HG02759 (cell line): Measurements from ENCODE around the gene SLC12A3.

Source experiments
- ATAC-seq: cut with Tn5 transposase; IDR thresholded peaks from one replicate; pipeline ENCODE4 v1.9.1; 2021; ENCODE audit warnings: mild to moderate bottlenecking, moderate library complexity; ENCODE audit not compliant: unreplicated experiment

SLC12A3 gene

GRCh38 chr16:56941092-56941491 is 76.1 kb downstream of the SLC12A3 start:
- no peak for ATAC-seq

GRCh38 chr16:56941856-56942331 is 76.9 kb downstream of the SLC12A3 start:
- no peak for ATAC-seq

- no peak for ATAC-seq
Measured at GRCh38 chr16:56943761-56944375, 78.9 kb downstream of the SLC12A3 start.

DNA sequence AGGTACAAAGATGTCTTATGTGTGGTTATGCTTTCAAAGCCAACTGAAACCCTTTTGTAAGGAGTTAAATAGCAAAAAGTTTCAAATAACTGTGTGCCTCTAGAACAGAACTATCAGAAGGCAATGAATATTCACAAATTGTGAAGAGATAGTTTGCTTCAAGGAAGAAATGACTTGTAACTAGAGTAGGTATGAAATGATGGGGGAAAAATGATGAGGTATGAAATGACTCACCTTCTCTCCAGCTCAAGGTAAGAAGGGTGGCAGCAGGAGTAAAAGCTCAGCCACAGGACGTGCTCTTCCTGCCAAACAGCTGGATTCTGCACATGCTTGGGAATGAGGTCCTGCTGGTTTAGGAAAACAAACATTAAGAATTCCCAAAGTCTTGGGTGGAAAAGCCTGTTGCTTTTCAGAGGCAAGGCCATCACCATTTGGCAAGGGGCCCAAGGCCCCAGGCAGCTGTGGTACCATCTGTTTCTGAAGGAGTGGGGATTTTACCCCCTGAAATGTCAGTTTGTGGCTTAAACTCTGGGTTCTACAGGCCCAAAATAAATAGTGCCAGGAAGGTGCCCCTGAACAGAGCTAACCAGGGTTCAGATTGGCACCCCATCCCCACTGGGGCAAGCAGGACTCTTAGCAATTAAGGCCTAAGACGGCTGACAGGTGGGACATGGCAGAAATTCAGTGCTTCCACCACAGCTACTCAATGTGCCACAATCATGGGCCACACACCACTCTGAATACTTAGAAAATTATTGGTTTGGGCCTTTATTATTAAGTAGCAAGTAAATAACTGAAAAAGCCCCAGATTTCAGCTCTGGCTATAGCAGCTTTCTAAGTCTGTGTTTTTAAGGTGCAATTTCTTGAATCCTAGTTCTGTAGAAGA is 80.2 kb downstream of the SLC12A3 start:
- ATAC-seq, result peak; percentile 49

- no peak for ATAC-seq
Measured at GRCh38 chr16:56945847-56946527, 81.0 kb downstream of the SLC12A3 start.

DNA sequence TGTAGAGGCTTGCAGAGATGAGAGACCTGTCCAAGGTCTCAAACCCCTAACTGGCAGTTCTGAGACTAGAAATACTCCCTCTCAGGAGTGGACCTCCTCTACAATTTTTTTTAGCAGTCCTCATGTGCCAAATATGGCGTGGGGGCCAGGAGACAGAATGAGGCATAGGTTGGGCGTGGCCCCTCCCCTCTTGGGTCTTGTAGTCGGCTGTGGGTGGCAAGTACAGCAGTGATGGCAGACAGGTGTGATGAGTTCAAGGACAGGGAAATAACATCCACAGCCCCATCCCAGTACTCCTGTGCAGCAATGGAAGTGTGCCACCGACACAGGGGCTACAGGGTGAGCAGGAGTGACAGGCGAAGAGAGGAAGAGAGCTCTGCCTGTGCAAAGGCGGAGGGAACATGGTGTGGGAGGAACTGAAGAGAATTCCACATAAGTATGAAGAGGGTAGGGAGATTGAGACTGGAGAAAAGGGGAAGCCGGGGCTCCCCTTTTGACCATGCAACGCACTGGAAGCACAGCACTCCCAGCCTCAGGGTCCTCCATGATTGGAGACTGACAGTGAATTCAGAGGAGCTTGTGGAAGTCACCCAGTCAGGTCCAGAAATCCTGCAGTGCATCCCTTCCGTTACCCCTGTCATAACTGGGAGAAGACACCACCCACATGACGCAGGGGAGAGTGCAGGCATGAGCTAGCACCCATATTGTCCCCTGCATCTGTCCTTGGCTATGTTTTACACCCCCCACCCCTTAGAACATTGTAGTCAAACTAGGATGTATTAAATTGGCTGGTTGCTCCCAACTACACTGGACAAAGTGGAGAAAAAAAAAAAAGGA is 82.0 kb downstream of the SLC12A3 start:
- no peak for ATAC-seq

DNA sequence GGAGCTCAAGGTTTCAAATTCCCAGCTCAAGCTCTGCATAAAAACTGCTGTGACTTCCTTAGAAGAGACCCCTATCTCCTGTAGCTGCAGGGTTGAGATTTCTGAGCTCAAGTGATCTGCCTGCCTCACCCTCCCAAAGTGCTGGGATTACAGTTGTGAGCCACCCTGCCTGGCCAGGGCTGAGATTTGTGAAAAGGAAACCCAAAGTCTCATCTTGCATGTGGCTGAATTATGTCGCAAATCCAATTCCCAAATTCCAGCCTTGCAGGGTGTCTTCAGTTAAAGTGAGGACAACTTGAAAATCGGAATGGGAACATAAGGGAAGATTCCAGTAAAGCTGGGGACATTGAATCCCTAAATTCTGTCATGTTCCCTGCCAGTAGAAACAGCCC is 82.6 kb downstream of the SLC12A3 start:
- no peak for ATAC-seq

GRCh38 chr16:56948234-56948633 is 83.2 kb downstream of the SLC12A3 start:
- ATAC-seq, result no peak

DNA sequence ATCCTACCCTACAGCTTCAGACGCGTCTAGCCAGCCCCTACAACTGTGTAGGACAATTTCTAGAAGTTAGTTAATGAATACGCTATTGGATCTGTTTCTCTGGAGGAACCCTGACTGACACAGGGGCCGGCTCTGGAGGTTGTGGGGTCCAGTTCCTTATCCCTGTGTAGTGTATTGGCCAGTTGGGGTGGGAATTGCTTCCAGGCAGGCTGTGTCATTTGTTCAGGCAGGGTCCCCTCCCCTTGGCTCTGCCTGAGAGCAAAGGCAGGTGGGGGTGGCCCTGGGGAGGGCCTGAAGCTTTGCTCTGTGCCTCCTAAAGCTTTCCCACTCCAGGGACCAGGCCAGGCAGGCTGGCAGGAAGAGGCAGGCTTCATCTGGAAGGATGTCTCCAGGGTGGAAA is 85.0 kb downstream of the SLC12A3 start:
- no peak for ATAC-seq

DNA sequence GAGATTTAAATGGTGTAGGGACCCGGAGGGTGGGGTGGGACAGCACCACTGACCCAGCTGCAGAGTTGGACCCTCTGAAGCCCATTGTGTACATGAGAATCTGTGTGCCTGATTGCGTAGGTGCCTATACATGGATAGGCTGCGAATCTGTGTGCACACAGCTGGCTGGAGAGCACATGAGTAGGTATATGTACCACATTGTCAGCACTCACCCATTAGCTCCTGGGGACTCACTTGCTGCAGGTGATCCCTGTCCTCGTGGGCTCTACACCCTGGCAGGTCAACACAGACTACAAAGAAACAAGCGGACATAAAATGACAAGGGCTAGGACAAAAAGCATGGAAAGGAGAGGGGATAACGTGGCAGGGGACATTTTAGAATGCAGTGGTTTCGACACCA is 85.4 kb downstream of the SLC12A3 start:
- ATAC-seq, result no peak

DNA sequence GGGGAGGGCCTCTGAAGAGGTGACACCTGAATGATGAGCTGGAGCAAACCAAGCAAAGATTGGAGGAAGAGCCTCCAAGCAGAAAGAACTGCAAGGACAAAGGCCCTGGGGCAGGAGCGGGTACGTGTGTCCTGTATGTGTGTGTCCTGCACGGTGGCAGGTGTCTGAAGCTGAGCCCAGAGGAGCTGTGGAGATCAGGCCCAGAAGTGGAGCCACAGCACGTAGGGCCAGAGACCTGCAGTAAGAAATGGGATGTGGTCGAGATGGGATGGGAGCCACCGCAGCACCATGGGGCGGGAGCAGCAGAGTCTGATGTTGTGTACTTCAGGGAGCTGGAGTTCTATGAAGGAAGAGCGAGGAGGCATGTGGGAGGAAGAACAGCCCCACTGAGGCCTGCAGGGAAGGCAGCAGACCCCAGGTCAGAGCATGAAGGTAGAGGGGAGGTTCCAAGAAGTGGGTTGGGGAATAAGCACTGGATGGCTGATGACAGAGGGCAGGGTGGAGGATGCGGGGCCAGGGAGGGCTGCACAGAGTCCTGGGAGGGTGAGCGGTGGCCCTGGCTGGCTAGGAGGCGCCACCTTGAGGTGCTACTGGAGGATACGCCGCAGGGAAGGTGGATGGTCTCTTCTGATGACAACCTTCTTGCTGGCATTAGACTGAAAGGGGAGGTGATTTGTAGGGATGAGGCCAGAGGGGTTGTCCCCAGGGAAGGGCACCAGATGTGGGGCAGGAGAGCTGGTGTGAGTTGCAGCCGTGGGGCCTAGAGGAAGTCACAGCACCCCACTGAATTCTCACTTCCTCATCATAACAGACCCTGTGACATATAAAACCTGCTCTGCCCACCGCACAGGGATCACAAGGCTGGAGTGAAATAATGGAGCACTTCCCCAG is 86.1 kb downstream of the SLC12A3 start:
- ATAC-seq, result peak; percentile 71

- ATAC-seq, result no peak
Measured at GRCh38 chr16:56953006-56953405, 88.0 kb downstream of the SLC12A3 start.

DNA sequence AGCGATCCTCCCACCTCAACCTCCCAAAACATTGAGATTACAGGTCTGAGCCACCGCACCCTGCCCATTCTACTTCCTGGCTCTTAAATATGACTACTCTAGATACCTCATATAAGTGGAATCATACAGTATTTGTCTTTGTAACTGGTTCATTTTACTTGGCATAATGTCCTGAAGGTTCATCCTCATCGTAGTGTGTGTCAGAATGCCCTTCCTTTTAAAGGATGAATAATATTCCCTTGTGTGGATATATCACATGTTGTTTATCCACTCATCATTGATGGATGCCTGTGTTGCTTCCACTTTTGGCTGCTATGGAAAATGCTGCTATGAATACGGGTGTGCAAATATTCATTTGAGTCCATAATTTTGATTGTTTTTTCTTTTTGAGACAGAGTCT is 91.1 kb downstream of the SLC12A3 start:
- ATAC-seq, result no peak

GRCh38 chr16:56956756-56957155 is 91.7 kb downstream of the SLC12A3 start:
- ATAC-seq, result no peak

GRCh38 chr16:56960681-56961281 is 95.8 kb downstream of the SLC12A3 start:
- no peak for ATAC-seq

DNA sequence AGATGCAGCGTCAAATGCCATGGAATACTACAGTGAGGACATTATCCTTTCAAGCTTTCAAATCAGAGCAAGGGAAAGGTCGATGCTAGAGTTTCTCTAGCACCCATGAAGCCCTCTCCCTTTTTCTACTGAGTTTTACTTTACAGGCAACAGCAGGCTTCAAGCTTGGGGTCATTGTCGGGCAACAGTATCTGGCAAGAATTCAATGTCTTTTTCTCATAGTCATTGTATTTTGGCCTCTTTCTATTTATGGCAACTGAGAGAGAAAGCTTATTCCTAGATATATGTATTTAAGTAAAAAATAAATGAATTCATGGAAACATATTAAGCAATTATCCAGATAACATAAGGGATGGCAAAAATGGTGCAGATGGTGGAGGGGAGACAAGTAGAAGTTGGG is 96.4 kb downstream of the SLC12A3 start:
- no peak for ATAC-seq

GRCh38 chr16:56961851-56962281 is 96.9 kb downstream of the SLC12A3 start, which contains the start of gene CETP:
CETP (plus strand) TSS chr16:56961950; CDS start chr16:56961980, 30 bp downstream.
- ATAC-seq, result no peak

GRCh38 chr16:56964243-56965148 is 99.5 kb downstream of the SLC12A3 start:
- peak; percentile 80 for ATAC-seq
